PC-9 (cell line): ENCODE results near the gene MYL6B.

ENCODE experiments used
- CTCF ChIP-seq: fragments of 200-600 bp; sonication (generic); conservative IDR thresholded peaks from 2 replicates; pipeline ENCODE4 v1.6.1; 2017; ENCODE audit warnings: mixed run types, antibody characterized with exemption, mild to moderate bottlenecking, moderate library complexity
- EZH2 ChIP-seq: fragments of 200-600 bp; sonication (generic); IDR thresholded peaks from 2 replicates; pipeline ENCODE4 v1.8.0; 2017; ENCODE audit warnings: antibody characterized with exemption, low read depth

GRCh38 chr12:56104109-56104814 is 48.1 kb upstream of the MYL6B start, which contains the start of gene PA2G4:
- TF ChIP-seq CTCF (no peak), EZH2 (no peak)
